GM21515 (cell line): ENCODE measurements around the gene PARD6B.
A peak's percentile ranks its signal among the peaks of the same experiment; 100 is the strongest.

Experiments
- ATAC-seq: cut with Tn5 transposase; IDR thresholded peaks from one replicate; pipeline ENCODE4 v1.9.1; 2021; ENCODE audit not compliant: unreplicated experiment

The PARD6B gene

GRCh38 chr20:50723672-50724071 is 7.7 kb upstream of the PARD6B start:
- no peak for ATAC-seq

GRCh38 chr20:50724112-50724725 is 7.2 kb upstream of the PARD6B start:
- ATAC-seq, result no peak

- ATAC-seq, result no peak
These were observed 6.3 kb upstream of the PARD6B start for GRCh38 chr20:50724851-50725723.

- no peak for ATAC-seq
These were observed 5.7 kb upstream of the PARD6B start for GRCh38 chr20:50725724-50726005.

GRCh38 chr20:50726955-50727791 is 4.2 kb upstream of the PARD6B start:
- ATAC-seq, result no peak

DNA sequence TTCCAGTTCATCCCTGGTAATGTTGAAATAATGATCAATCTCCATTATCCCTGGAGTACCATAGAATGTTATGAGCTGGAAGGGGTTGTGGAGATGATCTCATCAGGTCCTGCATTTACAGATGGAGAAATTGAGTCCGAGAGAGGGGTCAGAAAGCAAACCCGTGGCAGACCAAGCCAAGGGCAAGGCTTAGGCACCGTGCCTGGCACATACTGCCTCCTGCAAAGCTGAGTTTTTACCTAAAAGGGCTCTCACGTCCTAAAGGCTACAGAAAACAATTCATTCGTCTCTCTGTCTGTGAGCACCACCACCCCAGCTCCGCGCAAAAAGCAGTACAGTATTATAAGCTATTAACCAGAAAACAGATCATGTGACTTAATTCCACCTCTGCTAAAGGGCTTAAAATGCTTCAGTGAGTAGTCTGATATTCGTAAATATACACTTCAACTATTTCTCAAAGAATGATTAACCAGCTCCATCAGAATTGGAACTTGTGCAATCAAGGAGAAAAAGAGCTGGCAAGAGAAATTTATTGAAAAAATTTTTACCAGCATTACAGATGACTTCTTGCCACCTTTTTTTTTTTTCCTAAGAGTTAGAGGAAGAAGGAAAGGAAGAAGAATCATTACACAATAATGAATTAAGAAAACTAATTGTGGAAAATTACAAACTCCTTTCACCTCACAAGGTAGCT is 3.4 kb upstream of the PARD6B start:
- ATAC-seq, result no peak

DNA sequence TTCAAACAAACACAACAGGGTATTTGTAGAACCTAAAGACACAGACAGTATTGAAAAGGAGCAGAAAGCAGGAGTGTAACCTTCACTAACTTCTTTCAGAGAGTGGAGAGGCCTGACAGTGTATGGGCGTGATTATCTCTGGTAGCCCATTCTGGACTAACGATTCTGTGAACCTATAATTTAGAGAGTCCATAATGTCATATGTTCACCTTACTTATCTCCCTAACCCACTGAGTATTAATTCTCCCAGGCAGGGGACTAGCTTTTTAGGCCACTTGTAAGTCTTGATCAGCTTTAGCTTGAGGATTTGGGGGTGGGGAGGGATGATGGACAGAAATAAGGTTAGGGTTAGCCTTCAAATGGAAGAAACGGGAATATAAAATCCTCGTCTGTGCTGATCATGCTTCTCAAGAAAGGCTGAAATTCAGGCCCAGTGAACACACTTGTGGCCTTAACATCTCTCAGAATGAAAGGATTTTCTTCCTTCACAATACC is 2.8 kb upstream of the PARD6B start:
- no peak for ATAC-seq

DNA sequence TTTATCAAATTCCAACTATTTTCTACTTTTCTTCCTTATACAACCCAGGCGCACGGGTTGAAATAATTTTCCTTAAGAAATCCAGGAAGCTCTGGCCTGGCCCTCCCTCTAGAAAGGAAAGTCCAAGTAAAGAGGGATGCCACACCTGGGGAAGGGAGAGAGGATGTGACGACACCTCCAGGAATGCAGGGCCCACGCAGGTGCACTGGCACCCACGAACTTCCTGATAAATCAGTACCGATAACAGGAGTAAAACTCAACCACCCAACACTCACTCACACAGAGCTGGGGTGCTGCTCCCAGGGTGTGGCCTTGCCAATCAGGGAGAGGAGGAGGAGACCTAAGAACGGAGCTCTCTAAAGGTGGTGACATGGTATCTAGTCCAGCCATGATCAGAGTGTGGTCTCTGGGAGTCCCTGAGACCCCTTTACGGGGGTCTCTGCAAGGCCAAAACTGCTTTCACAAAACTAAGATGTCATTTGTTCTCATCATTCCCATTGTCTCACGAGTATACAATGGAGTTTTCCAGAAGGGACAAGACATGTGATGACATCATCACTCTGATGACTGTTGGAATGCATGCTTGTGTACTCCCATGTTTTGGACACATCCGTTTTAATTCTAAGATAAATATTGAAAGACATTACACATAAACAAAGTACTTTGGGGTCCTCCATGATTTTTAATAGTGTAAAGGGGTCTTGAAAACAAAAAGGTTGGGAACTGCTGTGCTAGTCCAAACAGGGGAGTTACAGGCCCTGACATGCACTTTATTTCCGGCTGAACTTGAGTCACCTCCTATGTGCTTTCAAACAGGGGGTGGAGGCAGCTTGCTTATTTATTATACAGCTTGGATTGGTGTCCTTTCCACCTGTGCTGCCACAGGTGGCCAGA is 2.2 kb upstream of the PARD6B start:
- ATAC-seq, result no peak

DNA sequence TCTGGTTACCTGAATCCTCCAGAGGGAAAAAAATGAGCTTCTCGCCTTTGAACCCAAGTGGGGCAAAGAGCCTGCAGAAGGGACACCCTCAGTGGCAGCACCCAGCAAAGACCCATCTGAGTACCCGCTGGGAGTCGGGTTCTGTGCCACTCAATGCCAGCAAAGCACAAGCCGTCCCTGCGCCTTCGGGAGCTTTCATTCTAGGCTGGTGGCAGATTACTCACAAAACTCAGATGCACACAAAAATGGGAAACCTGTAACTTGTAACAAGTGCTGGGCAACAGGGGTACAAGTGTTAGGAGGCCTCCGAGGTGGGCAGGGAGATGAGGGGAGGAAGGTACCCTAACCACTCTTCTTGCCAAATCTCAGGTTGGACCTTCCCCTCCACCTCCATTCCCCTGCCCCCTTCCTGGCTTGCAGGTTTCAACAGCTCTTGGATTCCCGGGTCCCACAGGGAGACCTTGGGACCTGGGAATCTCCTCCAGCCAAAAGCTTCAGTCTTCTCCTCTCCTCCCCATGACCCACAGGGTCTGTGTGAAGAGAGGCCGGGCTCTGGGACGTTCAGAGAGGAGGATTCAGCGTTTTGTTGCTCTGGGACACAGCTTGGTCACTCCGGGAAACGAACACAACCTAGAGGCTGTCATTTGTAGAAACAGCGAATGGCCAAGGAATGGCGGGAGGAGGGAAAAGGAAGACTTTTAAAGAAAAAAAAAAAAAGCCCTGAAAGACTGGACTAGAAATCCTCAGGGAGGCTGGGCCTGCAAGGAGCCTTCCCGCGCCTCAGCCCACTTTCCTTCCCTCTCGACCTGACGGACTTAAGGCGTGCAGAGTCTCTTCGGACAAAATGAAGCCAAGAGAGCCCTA is 1.2 kb upstream of the PARD6B start:
- ATAC-seq, result no peak

- ATAC-seq, result no peak
These were observed 670 bp upstream of the PARD6B start for GRCh38 chr20:50730765-50731054.

DNA sequence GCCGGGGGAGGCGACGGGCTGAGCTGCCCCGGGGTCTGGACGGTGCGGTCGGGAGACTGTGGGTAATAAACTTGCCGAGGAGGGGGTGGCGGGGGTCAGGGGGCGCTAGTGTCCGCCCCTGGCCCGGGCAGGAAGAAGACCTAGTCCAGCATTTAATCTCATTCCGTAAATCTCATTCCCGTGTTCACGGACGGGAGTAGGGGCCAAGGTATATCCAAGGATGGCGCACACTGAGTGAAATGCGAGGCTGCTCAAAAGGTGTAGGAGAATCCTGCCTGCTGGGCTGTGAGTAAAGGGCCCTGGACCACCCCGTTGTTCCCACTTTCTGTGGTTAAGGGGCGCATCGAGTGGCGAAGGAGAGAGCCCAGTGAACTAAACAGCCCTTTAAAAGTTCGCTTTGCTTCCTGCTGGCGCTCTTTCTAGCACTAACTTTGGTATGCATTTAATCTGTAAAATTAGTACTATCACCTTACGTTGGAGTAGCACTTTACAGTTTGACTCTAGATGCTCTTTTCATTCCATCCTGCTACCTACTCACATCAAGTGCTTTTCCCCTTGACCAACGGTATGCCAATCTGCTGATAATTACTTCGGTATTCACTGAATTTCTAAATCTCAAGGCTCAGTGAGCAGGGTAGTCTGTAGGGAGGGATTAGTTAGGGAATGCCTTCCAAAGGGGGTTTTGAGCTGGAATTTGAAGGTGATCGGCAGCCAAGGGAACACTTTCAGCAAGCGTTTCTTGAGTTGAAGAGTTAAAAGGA is 730 bp downstream of the PARD6B start:
- ATAC-seq, result peak; percentile 0

DNA sequence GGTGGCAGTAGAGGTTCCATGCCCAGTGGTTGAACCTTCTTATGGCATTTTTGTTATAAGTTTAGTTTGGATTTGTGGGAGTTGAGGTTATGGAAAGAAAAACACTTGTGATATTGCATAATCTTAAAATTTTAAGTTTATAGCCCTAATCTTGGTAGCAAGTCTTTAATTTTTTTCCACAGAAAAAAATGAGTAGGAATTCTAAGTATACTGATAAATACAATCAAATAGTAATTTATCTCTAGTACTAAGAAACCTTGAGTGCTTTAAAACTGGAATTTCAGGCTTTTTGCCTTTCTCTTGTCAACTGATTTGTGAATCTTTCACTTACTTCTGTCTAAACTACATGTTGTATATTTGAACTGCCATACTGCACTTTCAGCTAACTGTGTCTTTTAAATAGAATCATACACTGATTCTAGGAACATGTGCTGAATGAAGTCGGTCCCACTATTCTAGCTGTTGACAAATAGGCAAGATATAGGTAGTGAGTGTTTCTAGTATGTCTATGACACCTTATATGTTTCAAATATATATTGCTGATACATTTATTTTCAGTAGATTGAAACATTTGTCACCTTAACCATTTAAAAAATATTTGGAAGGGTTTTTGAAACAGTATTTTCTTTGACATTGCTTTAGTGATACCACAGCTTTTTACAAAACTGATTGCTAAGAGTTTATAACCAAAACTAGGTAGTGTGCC is 2.4 kb downstream of the PARD6B start:
- no peak for ATAC-seq

DNA sequence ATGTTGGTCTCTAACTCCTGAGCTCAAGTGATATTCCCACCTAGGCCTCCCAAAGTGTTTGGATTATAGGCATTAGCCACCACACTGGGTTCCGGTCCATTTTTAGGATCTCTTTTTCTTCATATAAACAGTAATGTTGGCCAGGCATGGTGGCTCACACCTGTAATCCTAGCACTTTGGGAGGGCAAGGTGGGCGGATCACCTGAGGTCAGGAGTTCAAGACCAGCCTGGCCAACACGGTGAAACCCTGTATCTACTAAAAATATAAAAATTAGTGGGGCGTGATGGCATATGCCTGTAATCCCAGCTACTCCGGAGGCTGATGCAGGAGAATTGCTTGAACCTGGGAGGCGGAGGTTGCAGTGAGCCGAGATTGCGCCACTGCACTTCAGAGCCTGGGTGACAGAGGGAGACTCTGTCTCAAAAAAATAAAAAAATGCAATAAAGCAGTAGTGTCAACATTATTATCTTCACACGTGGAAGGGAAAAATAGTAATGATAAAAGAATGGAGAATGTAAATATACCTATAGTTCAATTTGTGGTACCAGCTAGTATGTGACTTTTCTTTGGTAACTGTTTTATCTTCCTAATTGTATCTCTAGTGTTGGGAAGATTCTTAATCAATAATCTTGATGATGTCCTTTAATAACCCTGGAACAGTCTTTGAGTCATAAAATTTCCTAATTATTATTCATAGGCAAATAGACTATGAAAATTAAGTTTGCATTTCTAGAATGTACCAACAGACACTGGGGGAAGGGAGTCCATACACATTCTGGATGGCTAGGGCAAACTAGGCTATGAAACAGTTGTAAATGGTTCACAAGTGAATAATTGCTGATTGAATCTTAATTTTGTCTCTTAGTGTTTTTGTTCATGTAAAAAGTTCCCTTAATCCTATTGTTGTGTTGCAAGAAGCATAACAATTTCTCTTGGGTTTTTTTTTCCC is 3.6 kb downstream of the PARD6B start:
- ATAC-seq, result no peak

- ATAC-seq, result no peak
These were observed 4.4 kb downstream of the PARD6B start for GRCh38 chr20:50735813-50736212.

- ATAC-seq, result no peak
These were observed 6.0 kb downstream of the PARD6B start for GRCh38 chr20:50737352-50737751.

DNA sequence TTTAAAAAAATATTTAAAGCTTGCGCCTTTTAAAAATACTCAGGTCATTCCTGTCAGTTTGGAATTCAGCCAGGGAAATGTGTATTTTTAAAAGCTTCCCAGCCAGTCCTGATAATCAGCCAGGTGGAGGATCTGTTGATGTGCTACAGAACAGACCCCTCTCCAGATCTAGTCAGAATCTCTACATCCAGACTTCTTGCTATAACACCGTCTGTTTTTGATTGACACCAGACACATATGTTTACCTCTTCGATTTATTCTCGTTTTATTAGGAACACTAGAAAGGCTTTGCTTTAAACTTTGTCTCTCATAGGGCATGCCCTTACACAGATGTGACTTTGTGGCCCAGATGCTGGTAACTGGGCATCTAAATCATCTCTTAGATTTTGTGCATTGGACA is 11.7 kb downstream of the PARD6B start:
- ATAC-seq, result no peak
